ENCODE results near the gene SPSB4. TPM values are rescaled to one million over a fixed set of nuclear protein-coding genes. Genes with fewer than 3 reads are reported as not detected.

The SPSB4 gene
- total RNA-seq, 1 donor from 2014 or later: under 0.01 TPM

Other genes starting within 250 kb of the SPSB4 start
- gene SLC25A36, start 109.5 kb upstream of the SPSB4 start, total RNA-seq: 22.2 and 29.8 TPM in 2 replicates
- 0.40 and 0.44 TPM in 2 replicates for gene PXYLP1, start 180.5 kb downstream of the SPSB4 start, total RNA-seq

Data from lung microvascular endothelial cell (primary cell).